Measurements from ENCODE around the gene DTNBP1.

GRCh38 chr6:15697895-15698294 lies 35.1 kb upstream of the DTNBP1 start:
- TF ChIP-seq, protein P1, sequence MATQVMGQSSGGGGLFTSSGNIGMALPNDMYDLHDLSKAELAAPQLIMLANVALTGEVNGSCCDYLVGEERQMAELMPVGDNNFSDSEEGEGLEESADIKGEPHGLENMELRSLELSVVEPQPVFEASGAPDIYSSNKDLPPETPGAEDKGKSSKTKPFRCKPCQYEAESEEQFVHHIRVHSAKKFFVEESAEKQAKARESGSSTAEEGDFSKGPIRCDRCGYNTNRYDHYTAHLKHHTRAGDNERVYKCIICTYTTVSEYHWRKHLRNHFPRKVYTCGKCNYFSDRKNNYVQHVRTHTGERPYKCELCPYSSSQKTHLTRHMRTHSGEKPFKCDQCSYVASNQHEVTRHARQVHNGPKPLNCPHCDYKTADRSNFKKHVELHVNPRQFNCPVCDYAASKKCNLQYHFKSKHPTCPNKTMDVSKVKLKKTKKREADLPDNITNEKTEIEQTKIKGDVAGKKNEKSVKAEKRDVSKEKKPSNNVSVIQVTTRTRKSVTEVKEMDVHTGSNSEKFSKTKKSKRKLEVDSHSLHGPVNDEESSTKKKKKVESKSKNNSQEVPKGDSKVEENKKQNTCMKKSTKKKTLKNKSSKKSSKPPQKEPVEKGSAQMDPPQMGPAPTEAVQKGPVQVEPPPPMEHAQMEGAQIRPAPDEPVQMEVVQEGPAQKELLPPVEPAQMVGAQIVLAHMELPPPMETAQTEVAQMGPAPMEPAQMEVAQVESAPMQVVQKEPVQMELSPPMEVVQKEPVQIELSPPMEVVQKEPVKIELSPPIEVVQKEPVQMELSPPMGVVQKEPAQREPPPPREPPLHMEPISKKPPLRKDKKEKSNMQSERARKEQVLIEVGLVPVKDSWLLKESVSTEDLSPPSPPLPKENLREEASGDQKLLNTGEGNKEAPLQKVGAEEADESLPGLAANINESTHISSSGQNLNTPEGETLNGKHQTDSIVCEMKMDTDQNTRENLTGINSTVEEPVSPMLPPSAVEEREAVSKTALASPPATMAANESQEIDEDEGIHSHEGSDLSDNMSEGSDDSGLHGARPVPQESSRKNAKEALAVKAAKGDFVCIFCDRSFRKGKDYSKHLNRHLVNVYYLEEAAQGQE (IDR thresholded peaks at IDR 0.05; ENCODE audit: insufficient read depth in 1 of 2, low read depth in 2 of 2, low read length in 2 of 2), result no peak
- TF ChIP-seq SIN3A (IDR thresholded peaks at IDR 0.05; ENCODE audit: borderline replicate concordance, insufficient read depth, low read length) (no peak), POLR2AphosphoS5 (IDR thresholded peaks at IDR 0.05; ENCODE audit: low read depth, low read length) (no peak)

Data from PFSK-1 (cell line).